Measurements from ENCODE around the gene TMEM219.
A peak's percentile ranks its signal among the peaks of the same experiment; 100 is the strongest.
"Not testable (repeated sequence)": the region's sequence is repeated elsewhere in the genome, so short reads cannot be mapped to it uniquely, and the experiment has no call there.

The TMEM219 gene

GRCh38 chr16:29951625-29952365 is 10.1 kb upstream of the TMEM219 start:
- DNase-seq, result no peak

- no peak for DNase-seq
Observed at GRCh38 chr16:29958756-29959155, 3.1 kb upstream of the TMEM219 start.

GRCh38 chr16:29959293-29959692 is 2.6 kb upstream of the TMEM219 start:
- DNase-seq, result no peak

GRCh38 chr16:29959821-29960220 is 2.1 kb upstream of the TMEM219 start:
- DNase-seq, result not testable (repeated sequence)

- no peak for DNase-seq
Observed at GRCh38 chr16:29961127-29961478, 776 bp upstream of the TMEM219 start.

GRCh38 chr16:29962344-29962994 is 590 bp downstream of the TMEM219 start:
- DNase-seq, result peak; percentile 10

- DNase-seq, result no peak
Observed at GRCh38 chr16:29963021-29963743, 1.3 kb downstream of the TMEM219 start.

GRCh38 chr16:29968205-29968604 is 6.3 kb downstream of the TMEM219 start:
- no peak for DNase-seq

GRCh38 chr16:29971304-29971703 is 9.4 kb downstream of the TMEM219 start:
- DNase-seq, result no peak

GRCh38 chr16:29972500-29972899 is 10.6 kb downstream of the TMEM219 start:
- DNase-seq, result no peak

- DNase-seq, result no peak
Observed at GRCh38 chr16:29972992-29973383, 11.1 kb downstream of the TMEM219 start.

GRCh38 chr16:29973384-29974246 is 11.7 kb downstream of the TMEM219 start, which contains the start of gene TAOK2:
Gene TAOK2, plus strand, starts transcription at chr16:29973868. Its CDS starts 3,905 bp downstream, at chr16:29977773.
- peak; percentile 100 for DNase-seq

- no peak for DNase-seq
Observed at GRCh38 chr16:29974291-29975133, 12.6 kb downstream of the TMEM219 start.

GRCh38 chr16:29975134-29975538 is 13.3 kb downstream of the TMEM219 start:
- no peak for DNase-seq

- no peak for DNase-seq
Observed at GRCh38 chr16:29975811-29976511, 14.1 kb downstream of the TMEM219 start.

GRCh38 chr16:29977063-29977825 is 15.4 kb downstream of the TMEM219 start:
- no peak for DNase-seq

GRCh38 chr16:29978081-29978480 is 16.2 kb downstream of the TMEM219 start:
- DNase-seq, result no peak

GRCh38 chr16:29978564-29979270 is 16.8 kb downstream of the TMEM219 start:
- no peak for DNase-seq

All from fibroblast of skin of scalp (primary cell).